NCI-H187 (cell line): Measurements from ENCODE around the gene C1QB.
"Not testable (repeated sequence)": the region's sequence is repeated elsewhere in the genome, so short reads cannot be mapped to it uniquely, and the experiment has no call there.

Experiments
- DNase-seq, 2 experiments: peaks; one replicate each; lab custom pipeline; 2025; lab: John Stamatoyannopoulos, UW

C1QB gene

DNA sequence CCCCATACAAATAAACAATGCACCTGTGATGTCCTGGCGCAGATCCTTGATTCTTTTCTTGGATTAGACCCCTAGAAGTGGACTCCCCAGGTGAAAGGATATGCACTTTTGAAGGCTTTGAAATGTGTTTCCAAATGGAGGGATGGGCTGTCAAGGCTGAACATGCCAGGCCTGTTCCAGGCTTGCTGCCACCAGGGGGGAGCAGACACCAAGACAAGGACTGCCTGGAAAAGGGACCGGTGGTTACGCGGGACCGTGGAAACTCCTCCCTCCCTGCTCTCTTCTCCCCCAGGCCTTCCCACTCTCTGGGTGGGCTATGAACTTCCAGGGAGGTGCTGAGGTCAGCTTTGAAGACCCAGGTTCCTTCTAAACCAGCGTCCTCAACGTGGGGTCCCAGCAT is 12.7 kb downstream of the C1QB start:
- DNase-seq = no peak

DNA sequence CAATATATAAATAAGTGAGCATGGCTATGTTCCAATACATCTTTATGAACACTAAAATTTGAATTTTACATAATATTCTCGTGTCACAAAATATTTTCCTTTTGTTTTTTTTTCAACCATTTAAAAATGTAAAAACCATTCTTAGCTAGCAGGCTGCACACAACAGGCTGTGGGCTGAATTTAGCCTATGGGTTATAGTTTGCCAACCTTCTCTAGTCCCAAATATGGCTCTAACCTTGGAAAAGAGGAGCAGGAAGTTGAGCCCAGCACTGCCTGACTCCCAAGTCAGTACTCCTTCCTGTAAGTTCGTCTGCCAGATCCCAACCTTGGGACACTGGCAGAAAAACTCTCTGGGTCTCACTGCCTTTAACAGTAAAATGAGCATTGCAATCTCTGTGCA is 13.4 kb downstream of the C1QB start:
- DNase-seq = no peak

DNA sequence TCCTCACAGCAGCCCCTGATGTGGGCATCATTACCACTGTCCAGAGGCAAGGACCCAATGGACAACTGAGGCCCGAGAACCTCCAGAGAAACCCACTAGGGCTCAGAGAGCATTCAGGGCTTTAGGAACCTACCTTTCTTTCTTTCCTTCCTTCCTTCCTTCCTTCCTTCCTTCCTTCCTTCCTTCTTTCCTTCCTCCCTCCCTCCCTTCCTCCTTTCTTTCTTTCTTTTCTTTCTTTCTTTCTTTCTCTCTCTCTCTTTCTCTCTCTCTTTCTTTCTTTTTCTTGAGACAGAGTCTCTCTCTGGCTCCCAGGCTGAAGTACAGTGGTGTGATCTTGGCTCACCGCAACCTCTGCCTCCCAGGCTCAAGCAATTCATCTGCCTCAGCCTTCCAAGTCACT is 15.8 kb downstream of the C1QB start:
- DNase-seq = not testable (repeated sequence)

DNA sequence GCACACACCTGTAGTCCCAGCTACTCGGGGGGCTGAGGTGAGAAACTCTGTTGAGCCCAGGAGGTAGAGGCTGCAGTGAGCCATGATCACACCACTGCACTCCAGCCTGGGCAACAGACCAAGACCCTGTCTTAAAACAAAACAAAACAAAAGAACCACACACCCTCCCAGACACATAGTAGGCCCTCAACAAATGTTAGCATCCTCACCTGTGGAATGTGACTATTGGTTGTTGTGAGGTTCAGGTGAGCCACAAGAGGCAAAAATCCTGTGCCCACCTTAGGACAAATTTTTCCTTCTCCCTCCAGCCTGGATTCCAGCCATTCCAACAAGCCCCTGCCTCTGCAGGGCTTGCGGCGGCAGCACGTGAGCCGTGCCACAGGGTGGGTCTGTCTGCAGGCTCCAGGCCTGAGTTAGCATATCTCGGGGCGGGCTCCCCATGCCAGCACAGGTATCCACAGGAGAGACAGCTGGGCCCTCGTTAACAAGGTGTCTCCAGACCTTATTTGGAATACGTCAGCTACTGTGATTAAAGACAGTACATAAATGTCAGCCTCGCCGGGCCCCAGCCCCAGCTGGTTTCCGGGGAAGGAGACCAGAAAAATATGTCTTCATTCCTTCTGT is 17.4 kb downstream of the C1QB start:
- no peak for DNase-seq

DNA sequence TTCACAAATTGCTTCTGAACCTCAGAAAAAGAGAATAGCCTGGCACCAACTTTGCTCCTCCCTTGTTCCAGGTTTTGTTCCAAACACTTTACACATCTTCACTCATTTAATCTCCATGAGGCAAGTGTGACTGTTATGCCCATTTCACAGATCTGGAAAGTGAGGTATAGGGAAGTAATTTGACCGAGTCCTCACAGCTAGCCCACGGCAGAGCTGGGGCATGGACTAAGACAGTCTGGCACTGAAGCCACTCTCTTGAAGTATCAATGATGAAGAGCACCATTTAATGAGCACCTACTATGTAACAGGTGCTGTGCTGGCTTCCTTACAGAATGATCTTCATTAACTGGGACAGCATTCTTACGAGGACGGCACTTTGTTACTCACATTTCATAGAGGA is 19.0 kb downstream of the C1QB start:
- no peak for DNase-seq

DNA sequence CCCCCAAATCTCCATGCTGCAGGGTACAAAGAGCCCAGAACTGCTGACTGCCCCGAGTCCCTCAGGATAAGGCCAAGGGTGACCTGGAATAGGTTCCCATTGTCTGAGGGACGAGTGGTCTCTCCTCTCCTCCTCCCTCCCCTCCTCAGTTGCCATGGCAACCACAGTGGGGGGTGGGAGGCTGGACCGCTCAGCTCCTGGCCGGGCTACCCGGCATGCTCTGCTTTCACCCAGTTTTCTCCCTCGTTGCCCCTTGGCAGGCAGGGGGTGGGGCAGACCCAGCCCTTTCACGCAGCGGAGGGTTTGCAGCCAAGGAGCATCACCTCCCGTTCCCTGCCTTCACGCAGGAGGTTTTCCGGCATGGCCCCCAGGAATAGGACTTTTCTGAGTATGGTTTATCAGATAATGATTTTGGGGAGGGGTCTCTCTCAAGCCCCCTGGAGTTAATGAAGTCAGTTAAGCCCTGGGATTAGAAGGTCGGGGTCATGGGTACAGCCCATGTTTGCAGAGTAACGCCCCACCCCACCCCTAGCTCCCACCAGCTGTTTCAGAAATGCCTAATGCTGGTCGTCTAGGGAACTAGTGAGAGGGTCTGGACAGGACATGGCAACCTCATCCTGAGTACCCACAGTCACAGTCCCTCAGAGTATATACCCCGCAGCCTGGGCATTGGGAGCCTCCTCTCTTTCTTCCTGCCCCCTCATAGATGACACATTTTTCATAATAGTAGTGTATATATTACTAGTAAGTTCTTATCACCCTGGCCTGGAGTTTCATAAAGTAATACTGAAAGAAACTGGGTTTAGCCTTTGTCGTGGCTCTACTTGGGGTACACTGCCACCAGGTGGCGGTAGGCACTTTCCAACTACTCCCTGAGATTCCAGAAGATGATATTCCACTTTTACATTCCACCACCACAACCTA is 20.7 kb downstream of the C1QB start:
- DNase-seq = peak in 1 of 2 experiments; percentile 13

DNA sequence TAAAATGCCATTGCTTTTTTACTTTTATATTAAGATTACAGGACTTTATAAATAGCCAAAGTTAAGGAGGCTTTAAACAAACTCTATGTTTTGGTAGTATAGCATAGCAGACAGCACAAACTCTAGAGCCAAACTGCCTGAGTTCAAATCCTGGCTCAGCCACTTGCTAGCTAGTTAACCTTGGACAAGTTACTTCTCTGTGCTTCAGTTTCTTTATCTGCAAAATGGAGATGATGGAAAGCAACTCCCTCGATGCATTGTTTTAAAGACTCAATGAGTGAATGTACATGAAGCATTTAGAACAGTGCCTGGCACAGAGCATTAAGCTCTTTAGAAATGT is 21.3 kb downstream of the C1QB start:
- DNase-seq = no peak

DNA sequence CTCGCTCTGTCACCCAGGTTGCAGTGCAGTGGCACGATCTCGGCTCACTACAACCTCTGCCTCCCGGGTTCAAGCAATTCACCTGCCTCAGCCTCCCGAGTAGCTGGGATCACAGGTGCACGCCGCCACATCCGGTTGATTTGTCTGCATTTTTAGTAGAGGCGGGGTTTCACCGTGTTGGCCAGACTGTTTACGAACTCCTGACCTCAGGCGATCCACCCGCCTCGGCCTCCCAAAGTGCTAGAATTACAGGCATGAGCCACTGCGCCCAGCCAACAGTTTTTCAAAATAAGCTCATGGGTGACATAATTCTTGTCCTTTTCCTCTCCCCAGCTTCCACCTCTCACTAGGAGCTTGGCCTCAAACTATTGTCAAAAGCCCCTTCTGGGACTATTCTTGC is 23.1 kb downstream of the C1QB start:
- not testable (repeated sequence) for DNase-seq

DNA sequence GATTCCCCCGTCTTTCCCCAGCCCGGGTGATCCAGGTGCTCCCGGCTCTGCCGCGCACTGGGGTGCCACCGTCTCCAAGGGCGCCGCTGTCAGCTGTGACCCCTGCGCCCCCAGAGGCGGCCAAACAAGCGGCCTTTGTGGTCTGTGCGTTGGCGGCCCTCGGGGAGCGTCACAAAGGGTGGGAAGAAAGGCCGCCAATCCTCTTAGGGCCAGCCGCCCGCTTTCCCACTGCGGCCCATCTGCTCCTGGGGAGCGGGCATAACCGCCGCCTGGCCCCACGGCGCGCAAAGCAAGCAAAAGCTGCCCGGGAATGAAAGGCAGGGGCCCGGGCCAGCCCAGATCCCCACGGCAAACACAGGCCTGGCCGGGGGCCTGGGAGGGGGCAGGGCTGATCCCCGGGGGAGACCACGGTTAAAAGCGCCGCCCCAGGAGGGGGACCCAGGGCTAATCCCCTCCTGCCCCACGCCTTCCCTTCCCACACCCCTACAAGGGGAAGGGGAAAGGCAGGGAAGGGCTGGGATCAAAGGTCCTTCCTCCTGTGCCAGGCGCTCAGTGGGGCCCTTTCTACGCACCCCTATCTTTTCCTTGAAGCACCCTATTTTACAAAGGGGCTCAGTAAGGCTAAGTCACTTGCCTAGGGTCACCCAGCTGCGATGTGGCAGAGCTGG is 24.0 kb downstream of the C1QB start:
- DNase-seq = no peak

DNA sequence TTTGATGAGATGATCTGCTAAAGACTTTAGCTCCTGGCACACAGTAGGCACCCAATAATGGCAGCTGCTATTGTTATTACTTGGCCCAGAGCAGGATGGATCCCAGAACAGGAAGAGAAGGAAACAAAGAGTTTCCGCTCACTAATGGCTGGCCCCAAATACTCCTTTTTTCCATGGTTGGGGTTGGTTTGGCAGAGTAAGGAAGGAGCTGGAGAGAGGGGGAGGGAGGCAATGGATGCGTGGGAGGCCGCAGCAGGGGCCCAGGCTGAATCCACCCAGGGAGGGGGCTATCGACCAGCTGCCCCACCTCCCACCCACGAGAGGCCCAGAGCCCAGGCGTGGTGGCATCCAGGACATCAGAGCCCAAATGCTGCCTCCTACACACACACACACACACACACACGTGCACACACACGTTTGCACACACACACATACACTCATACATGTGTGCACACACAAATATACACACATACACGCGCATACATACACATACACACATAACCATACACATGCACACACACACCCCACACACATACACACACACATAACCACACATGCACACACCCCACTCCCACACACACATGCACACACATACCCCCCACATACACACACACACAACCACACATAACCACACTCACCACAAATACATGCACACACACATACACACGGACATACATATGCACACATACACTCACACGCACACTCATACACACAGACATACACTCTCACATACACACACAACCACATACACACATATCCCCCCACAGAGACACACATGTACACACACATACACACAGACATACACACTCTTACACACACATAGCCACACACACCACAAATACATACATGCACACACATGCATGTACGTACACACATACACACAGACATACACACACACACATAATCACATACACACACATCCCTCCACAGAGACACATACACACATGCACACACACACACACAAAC is 25.2 kb downstream of the C1QB start:
- no peak for DNase-seq

DNA sequence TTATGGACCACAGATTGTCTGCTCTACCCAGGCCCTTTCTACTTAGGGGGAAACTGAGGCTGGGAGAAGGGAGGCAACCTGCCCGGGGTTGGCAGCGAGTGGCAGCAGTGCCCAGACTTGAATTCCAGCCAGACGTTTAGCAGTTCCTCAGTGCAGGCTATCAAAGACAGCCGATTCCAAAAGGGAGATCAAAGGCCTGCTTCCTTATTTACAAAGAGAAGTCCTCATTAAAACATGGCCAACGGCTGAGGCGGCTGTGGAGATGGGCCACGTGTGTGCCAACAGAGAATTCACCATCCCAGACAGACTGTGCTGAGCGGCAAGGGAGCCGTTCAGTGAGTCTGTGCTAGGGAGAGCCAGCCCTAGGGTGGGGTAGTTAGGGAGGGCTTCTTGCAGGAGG is 27.7 kb downstream of the C1QB start:
- DNase-seq = no peak

DNA sequence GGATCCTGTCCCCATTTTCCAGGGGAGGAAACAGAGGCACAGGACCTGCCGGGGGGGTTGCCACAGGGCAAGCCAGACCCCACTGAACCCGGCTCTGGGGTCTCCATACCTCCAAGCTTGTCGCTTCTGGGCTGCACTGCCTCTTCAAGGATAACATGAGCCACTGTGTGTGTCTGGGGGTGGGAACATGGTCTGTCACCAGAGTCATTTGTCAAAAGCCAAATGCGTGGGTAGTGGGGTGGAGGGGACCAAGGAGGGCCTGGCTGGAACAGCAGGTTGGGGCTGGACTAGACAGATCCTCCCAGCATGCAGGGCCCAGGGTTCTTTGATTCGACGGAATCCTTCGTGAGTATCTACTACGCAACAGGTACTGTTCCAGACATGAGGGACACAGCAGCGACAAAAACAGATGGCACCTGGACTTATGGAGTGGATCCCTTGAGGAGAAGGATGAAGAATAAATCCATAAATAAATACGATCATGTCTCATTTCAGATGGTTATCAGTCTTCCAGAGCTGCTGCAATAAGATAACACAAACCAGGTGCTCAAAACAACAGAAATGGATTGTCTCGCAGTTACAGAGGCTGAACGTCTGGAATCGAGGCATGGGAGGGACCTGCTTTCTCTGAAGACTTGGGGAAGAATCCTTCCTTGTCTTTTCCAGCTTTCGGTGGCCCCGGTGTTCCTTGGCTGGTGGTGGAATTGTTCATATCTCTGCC is 28.7 kb downstream of the C1QB start:
- no peak for DNase-seq

DNA sequence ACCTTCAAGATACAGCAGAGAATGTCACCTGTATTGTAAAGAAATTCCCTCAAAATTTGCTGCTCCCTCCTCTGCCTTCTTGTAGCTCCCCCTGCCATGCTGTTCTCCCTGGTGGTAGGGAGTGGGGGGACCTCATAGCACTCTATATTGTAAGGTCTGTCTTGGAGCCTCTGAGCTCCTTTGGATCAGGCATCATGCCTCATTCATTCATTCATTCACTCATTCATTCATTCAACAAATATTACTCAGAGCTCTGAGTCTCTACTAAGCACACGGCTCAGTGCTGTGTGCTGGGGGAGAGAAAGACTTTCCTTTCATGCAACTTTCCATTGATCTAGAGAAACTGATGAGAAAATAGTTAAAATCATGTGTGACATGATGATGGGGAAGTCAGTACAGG is 30.5 kb downstream of the C1QB start:
- DNase-seq = no peak

DNA sequence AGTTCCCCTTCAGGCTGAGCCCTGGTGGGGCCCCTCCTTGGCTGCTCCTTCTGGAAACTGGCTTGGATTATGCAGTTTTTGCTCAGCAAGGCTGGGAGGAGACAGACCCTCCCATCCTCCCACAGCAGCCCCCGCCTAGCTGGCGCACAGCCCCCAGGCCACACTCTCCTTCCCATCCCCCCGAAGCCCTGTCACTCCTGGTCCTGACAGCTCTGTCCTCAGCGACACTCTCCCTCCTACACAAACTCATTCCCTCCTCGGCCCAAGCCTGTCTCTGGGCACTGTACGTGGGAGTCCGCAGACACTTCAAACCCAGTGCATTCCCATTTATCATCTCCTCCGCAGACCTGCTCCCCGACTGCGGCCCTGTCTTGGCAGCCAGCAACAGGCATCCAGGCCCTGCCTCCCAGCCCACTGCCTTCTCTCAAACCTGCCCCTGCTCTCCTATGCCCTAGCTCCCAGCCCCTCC is 32.6 kb downstream of the C1QB start:
- DNase-seq = no peak

DNA sequence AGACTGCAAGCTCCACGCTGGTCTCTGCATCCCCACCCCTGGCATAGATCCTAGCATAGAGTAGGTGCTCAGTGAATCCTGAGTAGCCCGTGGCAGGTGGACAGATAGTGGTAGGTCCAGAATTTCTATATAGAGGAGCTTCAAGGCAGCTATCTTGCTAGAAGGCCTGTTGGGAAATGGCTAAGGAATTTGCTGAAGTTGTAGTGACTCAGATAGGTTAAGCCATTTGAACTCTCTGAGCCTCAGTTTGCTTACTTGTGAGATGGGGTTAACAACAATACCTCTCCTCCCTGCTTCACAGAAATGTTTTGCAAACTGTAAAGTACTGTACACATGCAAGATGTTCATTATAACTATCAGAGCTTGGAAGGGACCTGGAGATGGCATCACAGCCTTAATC is 34.2 kb downstream of the C1QB start:
- DNase-seq = no peak

DNA sequence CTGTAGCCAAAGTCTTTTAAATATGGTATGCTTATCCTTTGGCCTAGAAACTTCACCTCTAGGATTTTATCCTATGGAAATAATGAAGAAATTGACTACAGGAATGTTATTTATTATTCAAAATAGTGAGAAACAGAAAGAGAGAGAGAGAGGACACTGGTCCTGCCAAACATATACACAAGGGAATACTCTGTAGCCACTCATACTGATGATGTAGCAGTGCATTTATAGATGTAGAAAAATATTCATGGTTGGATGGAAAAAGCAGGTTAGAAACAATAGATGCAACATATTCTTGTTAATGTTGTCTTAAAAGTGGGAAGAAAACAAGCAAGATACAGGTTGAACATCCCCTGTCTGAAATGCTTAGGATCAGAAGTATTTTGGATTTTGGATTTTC is 35.4 kb downstream of the C1QB start:
- DNase-seq = no peak

DNA sequence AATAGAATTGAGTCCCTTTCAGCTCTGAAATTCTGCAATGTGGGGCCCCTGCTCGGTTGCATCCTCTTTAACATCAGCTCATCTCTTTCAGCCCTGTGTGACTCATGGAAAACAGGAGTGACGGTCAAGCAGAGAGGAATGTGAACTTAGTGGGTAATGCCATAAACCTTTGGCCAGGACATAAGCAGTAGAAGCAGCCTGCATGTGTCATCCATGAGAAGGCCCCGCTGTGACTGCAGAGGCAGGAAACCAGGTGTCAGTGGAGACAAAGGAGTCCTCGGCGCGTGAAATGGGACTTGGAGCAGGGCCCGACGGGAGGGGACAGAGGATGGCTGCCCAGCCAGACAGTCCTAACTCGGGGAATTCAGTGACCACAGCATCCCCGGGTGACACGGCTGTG is 36.5 kb downstream of the C1QB start:
- no peak for DNase-seq

DNA sequence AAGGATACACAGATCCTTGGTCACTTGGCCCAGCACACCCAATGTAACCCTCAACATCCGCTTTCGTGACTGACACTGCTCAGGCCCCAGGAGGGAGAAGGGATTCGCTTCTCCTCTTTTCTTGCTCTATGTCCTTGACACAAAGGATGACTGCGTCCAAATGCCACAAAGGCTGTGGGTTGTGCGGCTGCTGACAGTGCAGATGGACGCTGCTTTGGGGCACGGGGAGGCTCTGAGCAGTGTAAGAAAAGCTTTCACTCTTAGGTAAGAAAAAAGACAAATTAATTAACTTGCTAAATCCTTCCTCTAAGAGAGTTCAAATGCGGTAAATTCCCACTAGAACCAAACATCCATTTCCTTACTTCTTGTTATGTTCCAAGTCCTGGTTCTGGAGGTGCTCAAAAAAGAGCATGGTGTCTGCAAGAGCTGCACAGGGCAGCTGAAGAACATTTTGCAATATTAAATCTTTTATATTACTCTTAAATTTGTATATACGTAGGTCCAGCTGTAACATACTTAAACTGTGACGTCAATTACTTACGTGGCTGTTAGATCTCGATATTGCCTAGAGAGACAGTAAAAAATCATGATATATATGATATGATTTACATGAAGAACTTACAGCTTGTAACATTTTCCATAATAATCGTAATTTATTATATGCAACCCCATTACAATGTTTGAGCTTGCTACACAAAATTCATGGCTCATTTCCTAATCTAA is 38.2 kb downstream of the C1QB start:
- no peak for DNase-seq

DNA sequence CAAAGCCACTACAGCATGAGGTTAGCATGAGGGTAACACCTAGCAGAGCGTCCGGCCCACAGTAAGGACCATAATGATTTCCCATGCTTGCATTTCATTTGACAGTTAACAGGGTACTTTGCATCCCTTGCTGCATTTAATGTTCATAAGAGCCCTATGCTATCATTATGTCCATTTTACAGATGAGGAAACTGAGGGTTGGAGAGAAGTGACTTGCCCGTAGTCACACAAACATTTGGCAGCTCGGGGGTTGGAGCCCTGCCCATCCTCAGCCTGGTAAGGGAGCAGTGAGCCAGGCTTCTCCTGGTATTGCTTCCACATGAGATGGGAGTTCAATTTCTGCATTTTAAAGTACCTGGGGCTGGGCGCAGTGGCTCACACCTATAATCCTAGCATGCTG is 41.1 kb downstream of the C1QB start:
- no peak for DNase-seq

DNA sequence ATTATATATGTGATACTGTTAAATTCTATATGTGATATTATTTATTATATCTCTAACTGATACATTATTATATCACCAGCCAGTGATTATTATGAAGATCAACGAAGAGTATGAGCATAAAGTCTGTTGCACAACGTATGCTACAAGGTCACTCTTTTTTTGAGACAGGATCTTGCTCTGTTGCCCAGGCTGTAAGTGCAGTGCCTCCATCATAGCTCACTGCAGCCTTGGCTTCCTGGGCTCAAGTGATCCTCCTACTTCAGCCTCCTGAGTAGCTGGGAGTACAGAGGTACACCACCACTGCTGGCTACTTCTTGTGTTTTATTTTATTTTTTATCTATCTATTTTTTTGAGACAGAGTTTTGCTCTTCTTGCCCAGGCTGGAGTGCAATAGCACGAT is 43.6 kb downstream of the C1QB start:
- no peak for DNase-seq

DNA sequence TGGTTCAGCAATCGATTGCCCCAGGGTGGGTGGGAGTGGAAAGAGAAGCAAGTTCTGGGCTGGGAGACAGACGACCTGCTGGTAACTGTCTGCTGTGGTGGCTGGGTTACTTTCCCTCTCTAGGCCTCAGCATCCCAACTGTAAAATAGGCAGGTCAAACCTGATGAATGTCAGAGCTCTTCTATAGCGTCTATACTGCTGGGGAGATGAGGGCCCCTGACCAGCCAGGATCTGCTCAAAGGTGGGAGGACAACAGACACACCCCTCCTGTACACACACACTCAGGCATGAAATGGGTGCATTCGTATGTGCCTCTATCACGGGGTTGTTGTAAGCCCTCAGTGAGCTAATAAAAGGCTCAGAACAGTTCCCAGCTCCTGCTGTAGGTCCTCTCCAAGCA is 44.9 kb downstream of the C1QB start:
- DNase-seq = no peak
